K562 (cell line): ENCODE data around the gene GRK3. TPM values are rescaled to one million over a fixed set of nuclear protein-coding genes. Genes with fewer than 3 reads are reported as not detected.

Source experiments
- ATAC-seq: fragments of 200-7000 bp; cut with Tn5 transposase; 3 replicates; pipeline ENCODE4 v1.9.1; 2020; ENCODE audit warnings: moderate library complexity
- BruUV-seq: library from RNA; stranded (reverse); fragments of 400-500 nt; replicated peaks from 2 replicates; lab custom pipeline; 2021; lab: Mats Ljungman, UMichigan
- CTCF ChIA-PET: fragments of 300-600 bp; formaldehyde crosslinking; extraction: SDS; loops from one replicate; lab custom pipeline; 2021; ENCODE audit warnings: low intra/inter-chr PET ratio; lab: Yijun Ruan, JAX
- POLR2A ChIA-PET: fragments of 300-600, 350-650 bp; sonication (Branson Sonifier 250); formaldehyde crosslinking; extraction: SDS; loops from one replicate; lab custom pipeline; 2021; ENCODE audit warnings: antibody characterized with exemption, inconsistent platforms; lab: Yijun Ruan, JAX
- DNase-seq, 4 experiments: peaks; one replicate each; pipeline versions ENCODE4 v3.0.0 to v3.0.0-alpha.2; 2011 to 2018; ENCODE audit warnings: low spot score in 3 of 4, mixed read lengths in 3 of 4; ENCODE audit errors: extremely low read depth in 1 of 4
- FAIRE-seq: peaks from 2 replicates; lab custom pipeline; 2011; peaks lifted over from hg19 to GRCh38; lab: Jason Lieb, UNC
- H2AFZ ChIP-seq: 2 replicates; pipeline ENCODE4 v1.6.0; 2011; ENCODE audit warnings: low read depth, low read length, control low read depth, inconsistent platforms
- H3K27ac ChIP-seq: fragments of 200-600 bp; 3 replicates; pipeline ENCODE4 v1.8.0; 2011; ENCODE audit warnings: low read depth, mild to moderate bottlenecking, control low read depth, inconsistent platforms, low read length, moderate library complexity, mixed read lengths; ENCODE audit errors: extremely low read depth
- H3K27me3 ChIP-seq, 2 experiments: fragments of 300-600 bp in 1 of 2; 2 replicates in 1 of 2; 3 replicates in 1 of 2; pipeline versions ENCODE4 v1.6.0 to v1.8.0; 2011; ENCODE audit warnings: inconsistent platforms in 2 of 2, low read length in 2 of 2, mild to moderate bottlenecking in 1 of 2, mixed read lengths in 1 of 2, moderate library complexity in 1 of 2; ENCODE audit not compliant: control insufficient read depth in 2 of 2, insufficient read depth in 2 of 2
- H3K36me3 ChIP-seq: fragments of 300-600 bp; 3 replicates; pipeline ENCODE4 v1.8.0; 2011; ENCODE audit warnings: mild to moderate bottlenecking, low read length, inconsistent platforms; ENCODE audit not compliant: control insufficient read depth, insufficient read depth
- H3K4me1 ChIP-seq, 2 experiments: fragments of 200-600 bp in 1 of 2; replicated peaks in 1 of 2; 2 replicates in 1 of 2; 3 replicates in 1 of 2; pipeline versions ENCODE4 v1.5.1 to v1.8.0; 2011; ENCODE audit warnings: inconsistent platforms in 2 of 2, low read length in 2 of 2, mild to moderate bottlenecking in 1 of 2, mixed read lengths in 1 of 2, moderate library complexity in 1 of 2; ENCODE audit not compliant: control insufficient read depth in 2 of 2, insufficient read depth in 2 of 2
- H3K4me2 ChIP-seq: 2 replicates; pipeline ENCODE4 v1.6.1; 2011; ENCODE audit warnings: low read length, control low read depth, inconsistent platforms, mixed read lengths; ENCODE audit not compliant: insufficient read depth
- H3K4me3 ChIP-seq: fragments of 200-600 bp; sonication (generic), shearing (Covaris generic); 2 replicates; pipeline ENCODE4 v1.5.1; 2016; ENCODE audit warnings: control low read depth, inconsistent platforms
- H3K79me2 ChIP-seq: fragments of 200-600 bp; 3 replicates; pipeline ENCODE4 v1.8.0; 2011; ENCODE audit warnings: low read length, inconsistent platforms; ENCODE audit not compliant: control insufficient read depth, insufficient read depth
- H3K9ac ChIP-seq, 2 experiments: 2 replicates each; pipeline versions ENCODE4 v1.6.0 to v1.6.1; 2011; ENCODE audit warnings: low read depth in 2 of 2, low read length in 2 of 2, control low read depth in 1 of 2, inconsistent platforms in 1 of 2, mild to moderate bottlenecking in 1 of 2, mixed read lengths in 1 of 2; ENCODE audit not compliant: insufficient read depth in 1 of 2
- H3K9me1 ChIP-seq: one replicate; pipeline ENCODE4 v1.6.0; 2011; ENCODE audit warnings: inconsistent platforms, mild to moderate bottlenecking, low read length, moderate library complexity; ENCODE audit not compliant: control insufficient read depth, insufficient read depth
- H3K9me3 ChIP-seq: replicated peaks from 2 replicates; pipeline ENCODE4 v1.5.1; 2011; ENCODE audit warnings: low read depth, low read length, inconsistent platforms; ENCODE audit not compliant: control insufficient read depth, insufficient read depth
- H4K20me1 ChIP-seq: replicated peaks from 2 replicates; pipeline ENCODE4 v1.6.1; 2011; ENCODE audit warnings: low read length, inconsistent platforms, mixed read lengths; ENCODE audit not compliant: control insufficient read depth, insufficient read depth
- ARHGAP35 ChIP-seq: fragments of 450-650 bp; IDR thresholded peaks from 2 replicates; pipeline ENCODE4 v1.6.1; 2018; ENCODE audit not compliant: partially characterized antibody
- IFI16 ChIP-seq: fragments of 250-450 bp; sonication (Bioruptor Pico); IDR thresholded peaks from 2 replicates; pipeline ENCODE4 v2.1.2; 2022; ENCODE audit warnings: mild to moderate bottlenecking, inconsistent platforms
- POLR2B ChIP-seq: fragments of 450-650 bp; IDR thresholded peaks from 2 replicates; pipeline ENCODE4 v1.6.1; 2018; ENCODE audit warnings: low read depth; ENCODE audit not compliant: partially characterized antibody
- PYGO2 ChIP-seq: fragments of 450-650 bp; IDR thresholded peaks from 2 replicates; pipeline ENCODE4 v1.6.1; 2016; ENCODE audit warnings: mild to moderate bottlenecking, missing genetic modification characterization, moderate library complexity, missing compliant biosample characterization
- SIN3B ChIP-seq: fragments of 450-650 bp; IDR thresholded peaks from 2 replicates; pipeline ENCODE4 v1.6.1; 2017; ENCODE audit warnings: low read depth, mild to moderate bottlenecking, moderate library complexity
- TRIM24 ChIP-seq, 2 experiments: fragments of 450-650 bp; IDR thresholded peaks; 2 replicates each; pipeline ENCODE4 v1.6.1; 2016
- TSHZ1 ChIP-seq: fragments of 250-450 bp; sonication (Bioruptor Pico); IDR thresholded peaks from 2 replicates; pipeline ENCODE4 v1.4.0; 2020; ENCODE audit warnings: mild to moderate bottlenecking, moderate library complexity
- ZMIZ1 ChIP-seq, 2 experiments: fragments of 150-350 bp in 1 of 2; IDR thresholded peaks; 2 replicates each; pipeline ENCODE4 v1.6.1; 2012 to 2016; ENCODE audit warnings: low read depth in 2 of 2, low read length in 2 of 2, mild to moderate bottlenecking in 1 of 2, moderate library complexity in 1 of 2
- ZNF398 ChIP-seq: fragments of 250-450 bp; sonication (Bioruptor Pico); IDR thresholded peaks from 2 replicates; pipeline ENCODE4 v1.8.0; 2021; ENCODE audit warnings: moderate library complexity, mild to moderate bottlenecking, inconsistent platforms
- ZNF655 ChIP-seq: fragments of 250-450 bp; sonication (Bioruptor Pico); IDR thresholded peaks from 2 replicates; pipeline ENCODE4 v1.5.0; 2021
- WGBS: fragments of 100-300 bp; shearing (Covaris generic); methylation state at CpG from one replicate; pipeline ENCODE4 v1.1.6; 2016; ENCODE audit warnings: low coverage, mixed read lengths; ENCODE audit not compliant: insufficient coverage; ENCODE audit errors: missing lambda C conversion rate; 5-methylcytosine and 5-hydroxymethylcytosine counted together
- in situ Hi-C: fragments of 300-500 bp; cut with MboI; formaldehyde crosslinking; loops from 4 replicates; pipeline ENCODE4 v1.15.0; 2018; ENCODE audit warnings: inconsistent platforms, mixed read lengths
- intact Hi-C: fragments of 100-400 bp; cut with micrococcal nuclease; formaldehyde crosslinking; loops from 2 replicates; pipeline ENCODE4 v1.14.2; 2022
- polyA plus RNA-seq, 8 experiments: library from polyadenylated mRNA; depleted of rRNA in 4 of 8; stranded (reverse) in 5 of 8; unstranded in 3 of 8; fragments of >200 nt; fragmentation: Nextera tagmentation in 2 of 8; fragmentation: Illumina TruSeq in 1 of 8; extraction: Ambion mirVana in 2 of 8; extraction: Trizol in 1 of 8; gene quantifications; 2 replicates each; pipeline versions ENCODE4 v1.2.1 to v1.2.3, GENCODE V29; 2011 to 2014; ENCODE audit warnings: inconsistent platforms in 1 of 8, missing spikeins in 1 of 8
- total RNA-seq, 7 experiments: library from RNA; depleted of rRNA in 6 of 7; stranded (reverse); fragments of >200 nt in 6 of 7; fragmentation: Illumina TruSeq in 2 of 7; extraction: Trizol in 2 of 7; gene quantifications; 2 replicates each; pipeline versions ENCODE4 v1.2.1 to v1.2.3, GENCODE V29; 2011 to 2021; ENCODE audit warnings: low replicate concordance in 1 of 7
- TF ChIP-seq, protein P1 (sequence below): fragments of 450-650 bp; IDR thresholded peaks from one replicate; pipeline ENCODE4 v1.6.1; 2018; ENCODE audit warnings: mild to moderate bottlenecking, moderate library complexity; ENCODE audit not compliant: partially characterized antibody

The GRK3 gene
- total and polyA plus RNA-seq, 9 of the 15 experiments (the other 6 are each of a cell fraction or from before 2014, with no cell fraction given) = 1.4 to 7.6 (median 3.6) TPM

GRCh38 chr22:25641650-25642049, 77.2 kb downstream of the GRK3 start:
- no peak overlapping the region for H2AFZ ChIP-seq
- DNase-seq = no peak
- H3K9me3 ChIP-seq = no peaks in the 10 kb centered on the region
- WGBS = 50% methylated on average over 2 of the region's 2 CpGs
- intact Hi-C loops (no loop called here), in situ Hi-C loops (no loop called here)
- POLR2A ChIA-PET = no interaction called here
- H3K36me3 ChIP-seq = no peaks in the 10 kb centered on the region
- no peak for ATAC-seq
- no peaks in the 10 kb centered on the region for H3K4me1 ChIP-seq
- H3K79me2 ChIP-seq = no peaks in the 10 kb centered on the region
- no peak for FAIRE-seq
- H3K27ac ChIP-seq = no peak overlapping the region
- no TSS peak for BruUV-seq
- no peaks in the 10 kb centered on the region for H3K27me3 ChIP-seq
- no peak for TF ChIP-seq POLR2B
- no peak for TF ChIP-seq SIN3B
- no peak for TF ChIP-seq ARHGAP35
- no peak for TF ChIP-seq PYGO2
- no peak for TF ChIP-seq IFI16 (CRISPR knock-in tag)
- TF ChIP-seq ZNF398 (CRISPR knock-in tag) = no peak
- TF ChIP-seq ZMIZ1 (IDR thresholded peaks at IDR 0.05; ENCODE audit: low read depth in 2 of 2, low read length in 2 of 2) = no peak
- no peak for TF ChIP-seq TSHZ1 (CRISPR knock-in tag)
- TF ChIP-seq TRIM24 (IDR thresholded peaks at IDR 0.05) = no peak
- TF ChIP-seq, protein P1, sequence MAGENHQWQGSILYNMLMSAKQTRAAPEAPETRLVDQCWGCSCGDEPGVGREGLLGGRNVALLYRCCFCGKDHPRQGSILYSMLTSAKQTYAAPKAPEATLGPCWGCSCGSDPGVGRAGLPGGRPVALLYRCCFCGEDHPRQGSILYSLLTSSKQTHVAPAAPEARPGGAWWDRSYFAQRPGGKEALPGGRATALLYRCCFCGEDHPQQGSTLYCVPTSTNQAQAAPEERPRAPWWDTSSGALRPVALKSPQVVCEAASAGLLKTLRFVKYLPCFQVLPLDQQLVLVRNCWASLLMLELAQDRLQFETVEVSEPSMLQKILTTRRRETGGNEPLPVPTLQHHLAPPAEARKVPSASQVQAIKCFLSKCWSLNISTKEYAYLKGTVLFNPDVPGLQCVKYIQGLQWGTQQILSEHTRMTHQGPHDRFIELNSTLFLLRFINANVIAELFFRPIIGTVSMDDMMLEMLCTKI = no peak
- no peak for TF ChIP-seq ZNF655 (CRISPR knock-in tag)
- H3K9ac ChIP-seq = no peak overlapping the region
- H3K9me1 ChIP-seq = no peaks in the 10 kb centered on the region
- CTCF ChIA-PET = no interaction called here
- no peak overlapping the region for H3K4me3 ChIP-seq
- H3K4me2 ChIP-seq = no peak overlapping the region
- H4K20me1 ChIP-seq = no peaks in the 10 kb centered on the region
